GM12878 (cell line): Measurements from ENCODE around the gene CEP128. TPM values are rescaled to one million over a fixed set of nuclear protein-coding genes. Genes with fewer than 3 reads are reported as not detected.

Experiments used
- ATAC-seq: fragments of 200-7000 bp; cut with Tn5 transposase; 3 replicates; pipeline ENCODE4 v1.9.1; 2020; ENCODE audit warnings: mild to moderate bottlenecking, moderate library complexity
- BruUV-seq: library from RNA; stranded (reverse); fragments of 400-500 nt; replicated peaks from 2 replicates; lab custom pipeline; 2021; lab: Mats Ljungman, UMichigan
- CTCF ChIA-PET: fragments of 300-600 bp; sonication (Branson Sonifier 250); formaldehyde crosslinking; extraction: SDS; loops from one replicate; lab custom pipeline; 2021; ENCODE audit warnings: inconsistent platforms; lab: Yijun Ruan, JAX
- POLR2A ChIA-PET: fragments of 350-600 bp; formaldehyde crosslinking; extraction: SDS; loops from one replicate; lab custom pipeline; 2021; ENCODE audit warnings: inconsistent platforms; lab: Charles Lee
- RAD21 ChIA-PET: fragments of 300-600 bp; sonication (Branson Sonifier 250); formaldehyde crosslinking; loops from one replicate; lab custom pipeline; 2023; ENCODE audit warnings: antibody characterized with exemption; ENCODE audit not compliant: unreplicated experiment; lab: Charles Lee
- SMC1A ChIA-PET: fragments of 300-600 bp; sonication (Branson Sonifier 250); formaldehyde crosslinking; loops from one replicate; lab custom pipeline; 2023; ENCODE audit not compliant: unreplicated experiment, uncharacterized antibody; lab: Charles Lee
- DNase-seq: peaks from one replicate; pipeline ENCODE4 v3.0.0-alpha.2; 2011; ENCODE audit warnings: low read depth, low spot score
- FAIRE-seq: peaks from 3 replicates; lab custom pipeline; 2011; peaks lifted over from hg19 to GRCh38; lab: Jason Lieb, UNC
- H2AFZ ChIP-seq: 2 replicates; pipeline ENCODE4 v1.6.0; 2011; ENCODE audit warnings: low read depth, low read length, control low read depth; ENCODE audit not compliant: control insufficient read depth
- H3K27ac ChIP-seq: 2 replicates; pipeline ENCODE4 v1.5.1; 2011; ENCODE audit warnings: control low read depth; ENCODE audit not compliant: control insufficient read depth, insufficient read depth
- H3K27me3 ChIP-seq, 2 experiments: replicated peaks in 1 of 2; 2 replicates each; pipeline versions ENCODE4 v1.6.0 to v1.6.1; 2011; ENCODE audit warnings: low read length in 1 of 2; ENCODE audit not compliant: control insufficient read depth in 2 of 2, insufficient read depth in 2 of 2
- H3K36me3 ChIP-seq, 2 experiments: 2 replicates each; pipeline ENCODE4 v1.5.1; 2011; ENCODE audit warnings: low read length in 1 of 2; ENCODE audit not compliant: control insufficient read depth in 2 of 2, insufficient read depth in 2 of 2
- H3K4me1 ChIP-seq: 2 replicates; pipeline ENCODE4 v1.6.1; 2011; ENCODE audit warnings: mild to moderate bottlenecking, low read length, moderate library complexity, mixed read lengths; ENCODE audit not compliant: control insufficient read depth, insufficient read depth
- H3K4me2 ChIP-seq: 2 replicates; pipeline ENCODE4 v1.6.0; 2011; ENCODE audit warnings: control low read depth; ENCODE audit not compliant: control insufficient read depth, insufficient read depth
- H3K4me3 ChIP-seq: fragments of 200-600 bp; sonication (generic); 2 replicates; pipeline ENCODE4 v1.5.1; 2016
- H3K79me2 ChIP-seq: 2 replicates; pipeline ENCODE4 v1.6.0; 2011; ENCODE audit warnings: low read length; ENCODE audit not compliant: control insufficient read depth, insufficient read depth
- H3K9ac ChIP-seq: 2 replicates; pipeline ENCODE4 v1.8.0; 2011; ENCODE audit warnings: low read length, control low read depth, mixed read lengths; ENCODE audit not compliant: control insufficient read depth, insufficient read depth
- H3K9me3 ChIP-seq: replicated peaks from 3 replicates; pipeline ENCODE4 v1.5.1; 2011; ENCODE audit warnings: mild to moderate bottlenecking, low read length; ENCODE audit not compliant: control insufficient read depth, insufficient read depth
- H4K20me1 ChIP-seq: 2 replicates; pipeline ENCODE4 v1.6.0; 2011; ENCODE audit not compliant: control insufficient read depth, insufficient read depth
- CBFB ChIP-seq: IDR thresholded peaks from 2 replicates; pipeline ENCODE4 v1.6.1; 2016; ENCODE audit warnings: antibody characterized with exemption, low read depth
- CTCF ChIP-seq, 3 experiments: IDR thresholded peaks in 2 of 3; conservative IDR thresholded peaks in 1 of 3; 2 replicates each; pipeline ENCODE4 v1.5.1; 2011; ENCODE audit warnings: low read depth in 3 of 3, low read length in 3 of 3, mild to moderate bottlenecking in 3 of 3, control low read depth in 2 of 3, moderate library complexity in 2 of 3, inconsistent platforms in 1 of 3, mixed read lengths in 1 of 3; ENCODE audit not compliant: control insufficient read depth in 2 of 3, insufficient read depth in 1 of 3; ENCODE audit errors: extremely low read depth in 1 of 3
- EED ChIP-seq: sonication (generic); IDR thresholded peaks from 2 replicates; pipeline ENCODE4 v1.6.1; 2016; ENCODE audit warnings: antibody characterized with exemption, low read depth
- HDGF ChIP-seq: fragments of 450-650 bp; IDR thresholded peaks from 2 replicates; pipeline ENCODE4 v1.6.1; 2016; ENCODE audit warnings: antibody characterized with exemption
- IKZF2 ChIP-seq, 2 experiments: fragments of 450-650 bp; IDR thresholded peaks; 2 replicates each; pipeline ENCODE4 v1.6.1; 2017; ENCODE audit warnings: mild to moderate bottlenecking in 2 of 2, moderate library complexity in 2 of 2
- IRF5 ChIP-seq: fragments of 450-650 bp; IDR thresholded peaks from 2 replicates; pipeline ENCODE4 v1.6.1; 2017; ENCODE audit warnings: borderline replicate concordance
- POU2F2 ChIP-seq: IDR thresholded peaks from 3 replicates; pipeline ENCODE4 v1.6.1; 2011; ENCODE audit warnings: low read depth, mild to moderate bottlenecking, low read length, borderline replicate concordance
- SMARCA5 ChIP-seq: fragments of 450-650 bp; IDR thresholded peaks from 2 replicates; pipeline ENCODE4 v1.6.1; 2017; ENCODE audit warnings: mild to moderate bottlenecking
- SP1 ChIP-seq: IDR thresholded peaks from one replicate; pipeline ENCODE4 v1.6.1; 2011; ENCODE audit warnings: low read depth, low read length
- WGBS: methylation state at CpG from one replicate; pipeline ENCODE4 v1.1.6; 2016; ENCODE audit warnings: low lambda C conversion rate; ENCODE audit not compliant: insufficient replicate concordance, insufficient coverage; ENCODE audit errors: missing lambda C conversion rate; 5-methylcytosine and 5-hydroxymethylcytosine counted together
- in situ Hi-C: fragments of 300-500 bp; cut with MboI; formaldehyde crosslinking; loops from 9 replicates; pipeline ENCODE4 v1.14.3; 2018; ENCODE audit warnings: mixed read lengths
- intact Hi-C: fragments of 100-400 bp; cut with micrococcal nuclease; formaldehyde crosslinking; loops from one replicate; pipeline ENCODE4 v1.14.2; 2022; ENCODE audit not compliant: unreplicated experiment
- polyA plus RNA-seq, 11 experiments: library from polyadenylated mRNA; depleted of rRNA in 4 of 11; unstranded in 6 of 11; stranded (reverse) in 5 of 11; fragments of >200 nt; fragmentation: Nextera tagmentation in 4 of 11; fragmentation: Illumina TruSeq in 1 of 11; extraction: Ambion mirVana in 4 of 11; extraction: Trizol in 1 of 11; gene quantifications; 1 replicate in 1 of 11; 2 replicates in 10 of 11; pipeline versions ENCODE4 v1.2.1 to v1.2.3, GENCODE V29; 2011 to 2016; ENCODE audit warnings: inconsistent platforms in 2 of 11, missing spikeins in 2 of 11, low read depth in 1 of 11
- total RNA-seq, 4 experiments: library from RNA; depleted of rRNA in 3 of 4; stranded (reverse); fragments of >200 nt in 3 of 4; fragmentation: Illumina TruSeq in 1 of 4; extraction: Trizol in 1 of 4; gene quantifications; 2 replicates each; pipeline versions ENCODE4 v1.2.1 to v1.2.3, GENCODE V29; 2013 to 2021

CEP128 gene
- total and polyA plus RNA-seq, 10 of the 15 experiments (the other 5 are each of a cell fraction or from before 2014, with no cell fraction given), result 1.1 to 6.7 (median 3.4) TPM

- ChIA-PET RAD21 (no interaction called here), POLR2A (no interaction called here), SMC1A (interaction anchor here (0.6 kb wide), 1 partner anchor 31 kb away, joined by 3 read pairs; no protein-coding TSS in a partner anchor), CTCF (interaction anchor here (1.1 kb wide), 1 partner anchor 39 kb away, joined by 3 read pairs; no protein-coding TSS in a partner anchor)
- Histone ChIP-seq H3K9ac (no peak overlapping the region), H3K4me1 (no peaks in the 10 kb centered on the region), H3K27ac (no peak overlapping the region), H3K36me3 (no peaks in the 10 kb centered on the region), H3K4me3 (no peak overlapping the region), H3K9me3 (no peaks in the 10 kb centered on the region), H3K4me2 (no peak overlapping the region), H3K27me3 (no peaks in the 10 kb centered on the region), H2AFZ (no peak overlapping the region), H3K79me2 (no peaks in the 10 kb centered on the region), H4K20me1 (no peaks in the 10 kb centered on the region)
- no peak for TF ChIP-seq EED
- TF ChIP-seq POU2F2, result no peak
- TF ChIP-seq CBFB, result no peak
- no peak for TF ChIP-seq IRF5
- no peak for TF ChIP-seq IKZF2 (IDR thresholded peaks at IDR 0.05)
- TF ChIP-seq SMARCA5, result no peak
- no peak for TF ChIP-seq SP1
- TF ChIP-seq HDGF, result no peak
- no peak for TF ChIP-seq CTCF (IDR thresholded peaks at IDR 0.05 in 2 of 3, conservative IDR thresholded peaks at IDR 0.05 in 1 of 3; ENCODE audit: control insufficient read depth in 2 of 3, extremely low read depth in 1 of 3, insufficient read depth in 1 of 3, low read depth in 3 of 3, low read length in 3 of 3)
- intact Hi-C loops (no loop called here), in situ Hi-C loops (no loop called here)
- DNase-seq, result no peak
- BruUV-seq, result no TSS peak
- WGBS, result 63% methylated on average over 3 of the region's 3 CpGs
- ATAC-seq, result no peak
- FAIRE-seq, result peak; percentile 72
These were observed 39.7 kb downstream of the CEP128 start for GRCh38 chr14:80901822-80902221.
